ENCODE data around the gene D2HGDH. TPM values are rescaled to one million over a fixed set of nuclear protein-coding genes. Genes with fewer than 3 reads are reported as not detected.

Gene D2HGDH
- total and polyA plus RNA-seq, 9 of the 15 experiments (the other 6 are each of a cell fraction or from before 2014, with no cell fraction given) = 0.39 to 30.8 (median 10.3) TPM

DNA sequence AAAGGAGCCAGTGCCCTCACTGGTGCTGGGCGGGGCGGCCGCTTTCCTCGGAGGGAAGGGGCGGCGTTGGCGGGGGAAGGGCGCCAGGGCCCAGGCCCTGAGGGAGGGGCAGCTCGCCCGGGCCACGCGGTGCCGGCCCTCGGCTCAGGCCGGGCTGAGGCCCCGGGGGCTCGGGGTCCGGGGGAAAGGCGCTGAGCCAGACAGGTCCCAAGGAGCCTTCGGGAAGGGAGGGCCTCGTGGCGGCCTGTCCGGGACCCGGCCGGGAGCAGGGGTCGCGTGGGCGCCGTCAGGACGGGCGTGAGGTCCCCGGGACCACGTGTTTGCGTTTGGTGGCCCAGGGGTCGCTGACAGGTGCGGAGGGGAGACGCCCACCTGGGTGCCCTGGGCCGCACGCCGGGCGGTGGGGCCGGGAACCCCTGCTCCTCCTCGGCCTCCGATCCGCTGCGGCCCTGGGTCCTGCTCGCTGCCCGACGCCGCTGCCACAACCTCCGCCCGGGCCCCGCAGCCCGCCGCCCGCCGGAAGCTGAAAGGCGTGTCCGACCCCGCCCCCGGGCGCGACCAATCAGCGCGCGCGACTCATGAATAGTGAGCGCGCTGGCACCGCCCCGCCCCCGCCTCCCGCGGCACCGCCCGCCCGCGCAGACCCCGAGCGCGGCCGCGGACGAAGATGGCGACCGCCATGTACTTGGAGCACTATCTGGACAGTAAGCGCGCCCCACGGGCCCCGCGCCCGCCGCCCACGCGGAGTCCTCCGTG lies 32.9 kb upstream of the D2HGDH start, which contains the start of gene ING5 (continued):
- TF ChIP-seq RBM22 (IDR thresholded peaks at IDR 0.05; ENCODE audit: low read depth, low read length, poor library complexity, severe bottlenecking) (peak; percentile 39), CAMTA2 (CRISPR knock-in tag; conservative IDR thresholded peaks at IDR 0.05) (no peak), SUPT5H (IDR thresholded peaks at IDR 0.05) (peak; percentile 73), EWSR1 (IDR thresholded peaks at IDR 0.05; ENCODE audit: borderline replicate concordance, low read depth, partially characterized antibody) (no peak), XRCC5 (IDR thresholded peaks at IDR 0.05; ENCODE audit: low read depth, low read length) (0 out of 2 replicates have a peak, but pooled peaks have one; percentile 58), ZNF384 (IDR thresholded peaks at IDR 0.05; ENCODE audit: low read depth, low read length) (no peak), NRF1 (conservative IDR thresholded peaks at IDR 0.05 in 1 of 2, IDR thresholded peaks at IDR 0.05 in 1 of 2) (peak in 1 of 2 experiments; percentile 73; a peak in 2 of 4 replicates), ZNF239 (CRISPR knock-in tag; IDR thresholded peaks at IDR 0.05) (no peak), RBM15 (IDR thresholded peaks at IDR 0.05; ENCODE audit: insufficient read depth, low read length) (no peak), FOSL1 (tag; conservative IDR thresholded peaks at IDR 0.05) (peak; percentile 51; the same call in 1 of the 2 replicates), KAT2B (IDR thresholded peaks at IDR 0.05; ENCODE audit: low read depth, low read length) (no peak), CBFB (CRISPR knock-in tag; IDR thresholded peaks at IDR 0.05) (peak; percentile 38; the same call in 1 of the 2 replicates), NCOA4 (IDR thresholded peaks at IDR 0.05; ENCODE audit: partially characterized antibody) (no peak), ETV5 (CRISPR knock-in tag; IDR thresholded peaks at IDR 0.05; ENCODE audit: low read depth) (0 out of 2 replicates have a peak, but pooled peaks have one; percentile 33), NFRKB (IDR thresholded peaks at IDR 0.05; ENCODE audit: low read depth) (no peak), ZBTB1 (CRISPR knock-in tag; IDR thresholded peaks at IDR 0.05; ENCODE audit: borderline replicate concordance, low read depth) (peak; percentile 77; the same call in 1 of the 2 replicates), TBP (optimal IDR thresholded peaks at IDR 0.05; ENCODE audit: low read depth, low read length) (peak; percentile 61), HDAC1 (IDR thresholded peaks at IDR 0.05) (peak; percentile 68 to 96; a peak in 3 of 4 replicates), TOE1 (IDR thresholded peaks at IDR 0.05; ENCODE audit: borderline replicate concordance) (no peak), TOE1 (CRISPR knock-in tag; IDR thresholded peaks at IDR 0.05; ENCODE audit: borderline replicate concordance, low read depth) (no peak), NCOA6 (IDR thresholded peaks at IDR 0.05) (no peak)
- TF ChIP-seq, protein P1, sequence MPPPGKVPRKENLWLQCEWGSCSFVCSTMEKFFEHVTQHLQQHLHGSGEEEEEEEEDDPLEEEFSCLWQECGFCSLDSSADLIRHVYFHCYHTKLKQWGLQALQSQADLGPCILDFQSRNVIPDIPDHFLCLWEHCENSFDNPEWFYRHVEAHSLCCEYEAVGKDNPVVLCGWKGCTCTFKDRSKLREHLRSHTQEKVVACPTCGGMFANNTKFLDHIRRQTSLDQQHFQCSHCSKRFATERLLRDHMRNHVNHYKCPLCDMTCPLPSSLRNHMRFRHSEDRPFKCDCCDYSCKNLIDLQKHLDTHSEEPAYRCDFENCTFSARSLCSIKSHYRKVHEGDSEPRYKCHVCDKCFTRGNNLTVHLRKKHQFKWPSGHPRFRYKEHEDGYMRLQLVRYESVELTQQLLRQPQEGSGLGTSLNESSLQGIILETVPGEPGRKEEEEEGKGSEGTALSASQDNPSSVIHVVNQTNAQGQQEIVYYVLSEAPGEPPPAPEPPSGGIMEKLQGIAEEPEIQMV (tag; conservative IDR thresholded peaks at IDR 0.05; ENCODE audit: low read depth) = no peak
- TF ChIP-seq, protein P2, sequence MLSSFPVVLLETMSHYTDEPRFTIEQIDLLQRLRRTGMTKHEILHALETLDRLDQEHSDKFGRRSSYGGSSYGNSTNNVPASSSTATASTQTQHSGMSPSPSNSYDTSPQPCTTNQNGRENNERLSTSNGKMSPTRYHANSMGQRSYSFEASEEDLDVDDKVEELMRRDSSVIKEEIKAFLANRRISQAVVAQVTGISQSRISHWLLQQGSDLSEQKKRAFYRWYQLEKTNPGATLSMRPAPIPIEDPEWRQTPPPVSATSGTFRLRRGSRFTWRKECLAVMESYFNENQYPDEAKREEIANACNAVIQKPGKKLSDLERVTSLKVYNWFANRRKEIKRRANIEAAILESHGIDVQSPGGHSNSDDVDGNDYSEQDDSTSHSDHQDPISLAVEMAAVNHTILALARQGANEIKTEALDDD (IDR thresholded peaks at IDR 0.05) = no peak
- TF ChIP-seq, protein P3, sequence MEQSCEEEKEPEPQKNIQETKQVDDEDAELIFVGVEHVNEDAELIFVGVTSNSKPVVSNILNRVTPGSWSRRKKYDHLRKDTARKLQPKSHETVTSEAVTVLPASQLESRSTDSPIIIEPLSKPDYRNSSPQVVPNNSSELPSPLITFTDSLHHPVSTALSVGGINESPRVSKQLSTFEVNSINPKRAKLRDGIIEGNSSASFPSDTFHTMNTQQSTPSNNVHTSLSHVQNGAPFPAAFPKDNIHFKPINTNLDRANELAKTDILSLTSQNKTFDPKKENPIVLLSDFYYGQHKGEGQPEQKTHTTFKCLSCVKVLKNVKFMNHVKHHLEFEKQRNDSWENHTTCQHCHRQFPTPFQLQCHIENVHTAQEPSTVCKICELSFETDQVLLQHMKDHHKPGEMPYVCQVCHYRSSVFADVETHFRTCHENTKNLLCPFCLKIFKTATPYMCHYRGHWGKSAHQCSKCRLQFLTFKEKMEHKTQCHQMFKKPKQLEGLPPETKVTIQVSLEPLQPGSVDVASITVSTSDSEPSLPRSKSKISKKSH (CRISPR knock-in tag; IDR thresholded peaks at IDR 0.05) = 0 out of 2 replicates have a peak, but pooled peaks have one; percentile 17
- TF ChIP-seq, protein P4, sequence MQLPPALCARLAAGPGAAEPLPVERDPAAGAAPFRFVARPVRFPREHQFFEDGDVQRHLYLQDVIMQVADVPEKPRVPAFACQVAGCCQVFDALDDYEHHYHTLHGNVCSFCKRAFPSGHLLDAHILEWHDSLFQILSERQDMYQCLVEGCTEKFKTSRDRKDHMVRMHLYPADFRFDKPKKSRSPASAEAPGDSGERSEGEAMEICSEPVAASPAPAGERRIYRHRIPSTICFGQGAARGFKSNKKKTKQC (CRISPR knock-in tag; IDR thresholded peaks at IDR 0.05) = 0 out of 2 replicates have a peak, but pooled peaks have one; percentile 16
